Measurements from ENCODE around the gene ZRANB3.
"Not testable (repeated sequence)": the region's sequence is repeated elsewhere in the genome, so short reads cannot be mapped to it uniquely, and the experiment has no call there.

ZRANB3 gene

GRCh38 chr2:135299658-135300244 lies 231.3 kb downstream of the ZRANB3 start:
- H3K27me3 ChIP-seq (ENCODE audit: insufficient read depth, low read length): no peaks in the 10 kb centered on the region

GRCh38 chr2:135299165-135299564 lies 231.9 kb downstream of the ZRANB3 start:
- H2AFZ ChIP-seq (ENCODE audit: low read length, unreplicated experiment): no peak overlapping the region
- no peaks in the 10 kb centered on the region for H3K36me3 ChIP-seq (ENCODE audit: insufficient read depth, low read length)
- H3K4me1 ChIP-seq (ENCODE audit: control insufficient read depth, insufficient read depth, low read length, unreplicated experiment): peaks cover 5% of the 10 kb centered on the region
- no peak overlapping the region for H3K27ac ChIP-seq (ENCODE audit: low read depth, low read length)
- no peaks in the 10 kb centered on the region for H3K79me2 ChIP-seq (ENCODE audit: control insufficient read depth, insufficient read depth, low read length, unreplicated experiment)
- no peaks in the 10 kb centered on the region for H3K27me3 ChIP-seq (ENCODE audit: insufficient read depth, low read length)
- H3K4me3 ChIP-seq (ENCODE audit: low read depth, low read length): no peak overlapping the region

More at GRCh38 chr2:135299658-135300244, 231.3 kb downstream of the ZRANB3 start:
- no peaks in the 10 kb centered on the region for H3K79me2 ChIP-seq (ENCODE audit: control insufficient read depth, insufficient read depth, low read length, unreplicated experiment)
- no peak overlapping the region for H2AFZ ChIP-seq (ENCODE audit: low read length, unreplicated experiment)
- no peak overlapping the region for H3K27ac ChIP-seq (ENCODE audit: low read depth, low read length)
- H3K4me1 ChIP-seq (ENCODE audit: control insufficient read depth, insufficient read depth, low read length, unreplicated experiment): peaks cover 5% of the 10 kb centered on the region
- no peak overlapping the region for H3K4me3 ChIP-seq (ENCODE audit: low read depth, low read length)
- no peaks in the 10 kb centered on the region for H3K36me3 ChIP-seq (ENCODE audit: insufficient read depth, low read length)

- H3K27ac ChIP-seq (ENCODE audit: low read depth, low read length); H3K4me3 ChIP-seq (ENCODE audit: low read depth, low read length); H3K27me3 ChIP-seq (ENCODE audit: insufficient read depth, low read length); H2AFZ ChIP-seq (ENCODE audit: low read length, unreplicated experiment); H3K4me1 ChIP-seq (ENCODE audit: control insufficient read depth, insufficient read depth, low read length, unreplicated experiment); H3K36me3 ChIP-seq (ENCODE audit: insufficient read depth, low read length); H3K79me2 ChIP-seq (ENCODE audit: control insufficient read depth, insufficient read depth, low read length, unreplicated experiment): not testable (repeated sequence)
Observed at GRCh38 chr2:135287121-135287520, 243.9 kb downstream of the ZRANB3 start.

- H3K4me1 ChIP-seq (ENCODE audit: control insufficient read depth, insufficient read depth, low read length, unreplicated experiment): no peaks in the 10 kb centered on the region
- H3K4me3 ChIP-seq (ENCODE audit: low read depth, low read length): no peak overlapping the region
- no peaks in the 10 kb centered on the region for H3K27me3 ChIP-seq (ENCODE audit: insufficient read depth, low read length)
- H3K27ac ChIP-seq (ENCODE audit: low read depth, low read length): no peak overlapping the region
- H3K79me2 ChIP-seq (ENCODE audit: control insufficient read depth, insufficient read depth, low read length, unreplicated experiment): no peaks in the 10 kb centered on the region
- H2AFZ ChIP-seq (ENCODE audit: low read length, unreplicated experiment): no peak overlapping the region
- H3K36me3 ChIP-seq (ENCODE audit: insufficient read depth, low read length): no peaks in the 10 kb centered on the region
Observed at GRCh38 chr2:135285391-135285790, 245.6 kb downstream of the ZRANB3 start.

GRCh38 chr2:135281379-135281778 lies 249.6 kb downstream of the ZRANB3 start:
- Histone ChIP-seq H3K27me3 (ENCODE audit: insufficient read depth, low read length) (no peaks in the 10 kb centered on the region), H3K4me3 (ENCODE audit: low read depth, low read length) (no peak overlapping the region), H3K4me1 (ENCODE audit: control insufficient read depth, insufficient read depth, low read length, unreplicated experiment) (no peaks in the 10 kb centered on the region), H3K79me2 (ENCODE audit: control insufficient read depth, insufficient read depth, low read length, unreplicated experiment) (no peaks in the 10 kb centered on the region), H3K36me3 (ENCODE audit: insufficient read depth, low read length) (no peaks in the 10 kb centered on the region), H2AFZ (ENCODE audit: low read length, unreplicated experiment) (no peak overlapping the region), H3K27ac (ENCODE audit: low read depth, low read length) (no peak overlapping the region)

- Histone ChIP-seq H3K79me2 (ENCODE audit: control insufficient read depth, insufficient read depth, low read length, unreplicated experiment) (no peaks in the 10 kb centered on the region), H3K27ac (ENCODE audit: low read depth, low read length) (no peak overlapping the region), H3K4me1 (ENCODE audit: control insufficient read depth, insufficient read depth, low read length, unreplicated experiment) (no peaks in the 10 kb centered on the region), H3K4me3 (ENCODE audit: low read depth, low read length) (no peak overlapping the region), H2AFZ (ENCODE audit: low read length, unreplicated experiment) (no peak overlapping the region), H3K36me3 (ENCODE audit: insufficient read depth, low read length) (no peaks in the 10 kb centered on the region), H3K27me3 (ENCODE audit: insufficient read depth, low read length) (no peaks in the 10 kb centered on the region)
Observed at GRCh38 chr2:135279209-135279608, 251.8 kb downstream of the ZRANB3 start.

GRCh38 chr2:135276525-135276924 lies 254.5 kb downstream of the ZRANB3 start:
- Histone ChIP-seq H2AFZ (ENCODE audit: low read length, unreplicated experiment) (no peak overlapping the region), H3K36me3 (ENCODE audit: insufficient read depth, low read length) (no peaks in the 10 kb centered on the region), H3K27ac (ENCODE audit: low read depth, low read length) (no peak overlapping the region), H3K4me1 (ENCODE audit: control insufficient read depth, insufficient read depth, low read length, unreplicated experiment) (no peaks in the 10 kb centered on the region), H3K79me2 (ENCODE audit: control insufficient read depth, insufficient read depth, low read length, unreplicated experiment) (no peaks in the 10 kb centered on the region), H3K4me3 (ENCODE audit: low read depth, low read length) (no peak overlapping the region), H3K27me3 (ENCODE audit: insufficient read depth, low read length) (no peaks in the 10 kb centered on the region)

GRCh38 chr2:135271006-135271405 lies 260.0 kb downstream of the ZRANB3 start:
- no peak overlapping the region for H3K4me3 ChIP-seq (ENCODE audit: low read depth, low read length)
- no peaks in the 10 kb centered on the region for H3K79me2 ChIP-seq (ENCODE audit: control insufficient read depth, insufficient read depth, low read length, unreplicated experiment)
- no peak overlapping the region for H3K27ac ChIP-seq (ENCODE audit: low read depth, low read length)
- no peak overlapping the region for H2AFZ ChIP-seq (ENCODE audit: low read length, unreplicated experiment)
- H3K36me3 ChIP-seq (ENCODE audit: insufficient read depth, low read length): no peaks in the 10 kb centered on the region
- no peaks in the 10 kb centered on the region for H3K4me1 ChIP-seq (ENCODE audit: control insufficient read depth, insufficient read depth, low read length, unreplicated experiment)
- H3K27me3 ChIP-seq (ENCODE audit: insufficient read depth, low read length): no peaks in the 10 kb centered on the region

- Histone ChIP-seq H3K27ac (ENCODE audit: low read depth, low read length) (no peak overlapping the region), H3K27me3 (ENCODE audit: insufficient read depth, low read length) (no peaks in the 10 kb centered on the region), H3K36me3 (ENCODE audit: insufficient read depth, low read length) (no peaks in the 10 kb centered on the region), H2AFZ (ENCODE audit: low read length, unreplicated experiment) (no peak overlapping the region), H3K4me3 (ENCODE audit: low read depth, low read length) (no peak overlapping the region), H3K4me1 (ENCODE audit: control insufficient read depth, insufficient read depth, low read length, unreplicated experiment) (no peaks in the 10 kb centered on the region), H3K79me2 (ENCODE audit: control insufficient read depth, insufficient read depth, low read length, unreplicated experiment) (no peaks in the 10 kb centered on the region)
Observed at GRCh38 chr2:135265960-135266490, 265.0 kb downstream of the ZRANB3 start.

- Histone ChIP-seq H2AFZ (ENCODE audit: low read length, unreplicated experiment) (no peak overlapping the region), H3K27me3 (ENCODE audit: insufficient read depth, low read length) (no peaks in the 10 kb centered on the region), H3K36me3 (ENCODE audit: insufficient read depth, low read length) (peaks cover 2% of the 10 kb centered on the region; the same call in 1 of the 2 replicates), H3K79me2 (ENCODE audit: control insufficient read depth, insufficient read depth, low read length, unreplicated experiment) (no peaks in the 10 kb centered on the region), H3K4me1 (ENCODE audit: control insufficient read depth, insufficient read depth, low read length, unreplicated experiment) (peaks cover 18% of the 10 kb centered on the region), H3K27ac (ENCODE audit: low read depth, low read length) (no peak overlapping the region), H3K4me3 (ENCODE audit: low read depth, low read length) (no peak overlapping the region)
Observed at GRCh38 chr2:135259123-135259522, 271.9 kb downstream of the ZRANB3 start.

- H2AFZ ChIP-seq (ENCODE audit: low read length, unreplicated experiment): no peak overlapping the region
- peaks cover 18% of the 10 kb centered on the region for H3K4me1 ChIP-seq (ENCODE audit: control insufficient read depth, insufficient read depth, low read length, unreplicated experiment)
- peaks cover 2% of the 10 kb centered on the region; the same call in 1 of the 2 replicates for H3K36me3 ChIP-seq (ENCODE audit: insufficient read depth, low read length)
- H3K79me2 ChIP-seq (ENCODE audit: control insufficient read depth, insufficient read depth, low read length, unreplicated experiment): no peaks in the 10 kb centered on the region
- no peaks in the 10 kb centered on the region for H3K27me3 ChIP-seq (ENCODE audit: insufficient read depth, low read length)
- no peak overlapping the region for H3K4me3 ChIP-seq (ENCODE audit: low read depth, low read length)
- H3K27ac ChIP-seq (ENCODE audit: low read depth, low read length): no peak overlapping the region
Observed at GRCh38 chr2:135258193-135258592, 272.8 kb downstream of the ZRANB3 start.
